NCI-H128 (cell line): ENCODE data around the gene LIPC.

Experiments
- DNase-seq: peaks from one replicate; lab custom pipeline; 2025; ENCODE audit not compliant: unreplicated experiment; lab: John Stamatoyannopoulos, UW

The LIPC gene

GRCh38 chr15:58512522-58512921 is 80.7 kb downstream of the LIPC start:
- no peak for DNase-seq

DNA sequence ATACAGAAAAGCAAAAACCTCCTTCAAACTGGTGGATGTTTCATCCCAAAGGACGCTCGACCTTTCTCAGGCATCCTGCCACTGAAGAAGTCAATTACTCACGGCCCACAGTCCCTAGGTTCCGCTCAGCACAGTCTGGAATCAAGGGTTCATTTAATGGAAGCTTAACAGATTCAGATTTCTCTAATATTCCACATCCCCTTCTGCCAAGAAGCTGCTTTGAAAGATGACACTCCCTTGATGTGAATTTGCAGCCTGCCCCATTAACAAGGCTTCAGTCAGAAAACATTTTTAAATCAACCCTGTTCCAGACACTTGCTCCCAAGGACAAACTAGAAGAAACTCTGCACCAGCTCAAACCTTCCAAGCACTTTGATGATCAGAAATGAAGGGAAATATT is 81.2 kb downstream of the LIPC start:
- no peak for DNase-seq

- DNase-seq = no peak
These were observed 82.0 kb downstream of the LIPC start for GRCh38 chr15:58513726-58514336.

DNA sequence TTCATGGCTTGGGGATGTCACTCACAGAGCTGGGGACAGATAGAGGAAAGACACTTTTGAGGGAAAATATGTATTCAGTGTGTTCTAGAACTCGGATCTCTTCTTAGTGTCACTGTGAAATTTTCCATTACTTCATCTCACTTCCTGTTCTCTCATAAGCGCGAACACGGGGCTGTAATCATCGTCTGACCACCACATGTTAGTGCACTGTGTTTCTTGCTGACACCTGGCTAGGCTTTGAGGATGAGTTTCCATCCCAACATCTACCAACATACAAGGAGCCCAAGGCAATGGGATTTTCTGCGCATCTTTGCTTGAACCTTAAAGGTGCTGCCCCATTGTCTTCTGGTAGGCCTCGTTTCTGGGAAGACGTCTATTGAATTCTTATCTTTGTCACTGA is 84.0 kb downstream of the LIPC start:
- no peak for DNase-seq

GRCh38 chr15:58517252-58517681 is 85.5 kb downstream of the LIPC start:
- no peak for DNase-seq

DNA sequence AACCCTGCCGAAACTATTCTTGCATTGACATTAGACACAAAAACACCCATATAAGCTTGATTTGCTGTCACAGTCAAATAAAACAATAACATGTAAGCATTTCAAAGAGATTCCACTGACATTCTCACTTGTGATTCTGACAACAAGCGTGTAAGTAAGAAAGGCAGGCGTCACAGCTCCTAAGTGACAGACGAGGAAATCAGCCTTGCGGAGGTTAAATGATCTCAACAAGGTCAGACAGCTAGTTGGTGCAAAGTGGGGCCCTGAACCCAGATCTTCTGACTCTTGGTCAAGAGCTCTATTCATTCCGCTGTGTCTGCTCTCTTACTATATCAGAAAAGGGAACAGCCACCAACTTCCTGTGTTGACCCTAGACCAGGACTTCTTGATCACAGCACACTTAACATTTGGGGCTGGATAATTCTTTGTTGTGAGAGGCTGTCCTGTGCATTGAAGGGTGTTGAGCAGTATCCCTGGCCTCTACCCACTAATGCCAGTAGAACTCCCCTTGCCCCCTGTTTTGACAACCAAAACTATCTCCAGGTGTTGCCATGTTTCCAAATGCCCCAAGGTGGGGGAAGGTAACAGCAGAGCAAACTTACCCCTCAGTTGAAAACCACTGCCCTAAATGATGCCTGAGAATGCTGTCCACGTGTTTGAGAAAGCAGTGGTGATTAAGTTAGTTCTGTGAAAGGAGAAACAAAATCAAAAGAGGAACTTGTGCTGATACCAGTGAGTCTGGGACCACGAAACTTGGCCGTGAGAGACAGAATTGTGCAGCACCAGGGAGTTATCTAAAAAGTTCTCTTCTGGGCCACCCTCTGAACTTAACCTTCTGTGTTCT is 86.1 kb downstream of the LIPC start:
- DNase-seq = no peak

GRCh38 chr15:58518626-58519025 is 86.8 kb downstream of the LIPC start:
- no peak for DNase-seq

DNA sequence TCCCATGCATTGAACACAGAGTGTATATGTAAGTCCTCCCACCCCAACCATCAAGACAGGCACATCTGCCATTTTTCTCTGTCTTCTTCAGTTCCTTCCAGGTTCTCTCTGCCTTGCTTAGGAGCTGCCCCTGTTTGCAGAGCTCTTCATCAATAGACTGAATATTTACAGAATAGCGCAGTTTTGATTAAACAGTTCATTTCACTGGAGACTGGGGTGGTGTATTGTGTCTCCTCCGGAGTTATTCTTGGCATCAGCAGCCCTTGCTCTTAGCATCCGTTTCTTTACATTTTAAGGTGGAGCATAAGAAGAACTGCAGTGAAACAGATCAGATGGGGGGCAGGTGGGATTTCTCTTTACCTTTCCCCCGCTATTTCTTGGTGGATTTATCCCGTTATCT is 87.7 kb downstream of the LIPC start:
- DNase-seq = no peak

GRCh38 chr15:58520464-58520863 is 88.7 kb downstream of the LIPC start:
- no peak for DNase-seq

- no peak for DNase-seq
These were observed 89.1 kb downstream of the LIPC start for GRCh38 chr15:58520936-58521292.

DNA sequence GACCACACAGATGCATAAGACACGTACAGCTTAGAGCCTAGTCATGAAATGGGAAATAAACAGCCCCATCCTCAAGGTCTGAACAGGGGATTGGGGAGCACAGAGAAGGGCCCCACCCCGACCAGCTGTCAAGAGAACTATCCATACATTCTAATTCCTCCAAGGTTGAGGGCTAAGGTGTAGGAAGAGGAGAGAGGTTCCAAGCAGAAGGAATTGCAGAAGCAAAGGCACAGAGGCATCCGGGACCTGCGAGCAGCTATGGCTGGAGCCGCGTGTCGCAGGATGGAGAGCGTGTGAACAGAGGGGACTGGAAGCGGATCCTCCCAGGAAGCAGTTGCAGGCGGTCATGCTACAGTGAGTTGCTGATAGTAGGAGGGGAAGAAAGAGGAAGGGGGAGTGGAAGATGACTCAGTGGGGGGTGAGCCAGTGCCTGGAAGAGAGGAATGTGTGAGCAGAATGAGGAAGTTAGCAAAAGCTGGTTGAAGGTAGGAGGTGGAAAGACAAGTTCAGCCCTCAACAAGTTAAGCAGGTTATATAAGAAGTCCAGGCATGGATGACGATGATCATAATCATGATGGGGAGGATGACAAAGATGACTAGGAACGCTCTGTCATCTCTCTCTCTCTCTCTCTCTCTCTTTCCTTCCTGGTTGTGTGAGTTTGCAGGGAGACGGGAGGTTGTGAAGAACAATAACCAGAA is 89.7 kb downstream of the LIPC start:
- DNase-seq = no peak

- DNase-seq = no peak
These were observed 90.6 kb downstream of the LIPC start for GRCh38 chr15:58522391-58522790.

- no peak for DNase-seq
These were observed 91.1 kb downstream of the LIPC start for GRCh38 chr15:58522865-58523264.

GRCh38 chr15:58523634-58524033 is 91.8 kb downstream of the LIPC start:
- DNase-seq = no peak

DNA sequence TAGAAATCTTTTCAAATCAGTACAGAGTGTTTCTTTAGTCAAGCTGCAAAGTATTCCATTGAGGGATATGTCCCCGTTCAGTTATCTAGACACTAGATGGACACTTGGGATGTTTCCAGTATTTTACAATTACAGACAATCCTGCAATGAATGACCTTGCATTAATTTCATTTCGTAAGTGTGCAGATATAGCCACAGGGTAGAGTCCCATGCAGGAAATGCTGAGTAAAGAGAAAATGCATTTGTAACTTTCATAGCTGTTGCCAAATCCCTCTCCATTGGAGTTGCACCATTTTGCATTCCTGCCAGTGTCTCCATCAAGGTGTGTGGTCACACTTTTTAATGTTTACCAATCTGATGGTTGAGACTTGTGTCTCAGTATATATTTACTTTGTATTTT is 92.5 kb downstream of the LIPC start:
- DNase-seq = no peak

DNA sequence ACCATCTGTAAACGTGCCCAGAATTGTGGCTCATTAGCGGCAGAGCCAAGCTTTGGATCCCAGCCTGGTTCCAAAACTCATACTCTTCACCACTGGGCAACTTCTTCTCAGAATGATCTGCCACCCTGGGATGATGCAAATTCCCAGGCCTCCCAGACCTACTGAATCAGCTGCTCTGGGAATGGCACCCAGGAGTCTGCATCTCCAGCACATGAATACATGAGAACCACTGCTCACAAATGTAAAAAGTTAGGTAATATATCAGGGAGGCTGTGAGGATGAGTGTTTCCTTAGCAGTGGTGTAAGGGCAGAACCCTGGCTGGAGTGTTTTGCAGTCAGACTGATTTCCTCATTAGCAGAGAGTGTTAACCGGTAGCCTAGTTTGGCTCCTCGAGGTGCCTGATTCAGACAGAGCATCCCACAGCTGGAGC is 94.2 kb downstream of the LIPC start:
- no peak for DNase-seq

DNA sequence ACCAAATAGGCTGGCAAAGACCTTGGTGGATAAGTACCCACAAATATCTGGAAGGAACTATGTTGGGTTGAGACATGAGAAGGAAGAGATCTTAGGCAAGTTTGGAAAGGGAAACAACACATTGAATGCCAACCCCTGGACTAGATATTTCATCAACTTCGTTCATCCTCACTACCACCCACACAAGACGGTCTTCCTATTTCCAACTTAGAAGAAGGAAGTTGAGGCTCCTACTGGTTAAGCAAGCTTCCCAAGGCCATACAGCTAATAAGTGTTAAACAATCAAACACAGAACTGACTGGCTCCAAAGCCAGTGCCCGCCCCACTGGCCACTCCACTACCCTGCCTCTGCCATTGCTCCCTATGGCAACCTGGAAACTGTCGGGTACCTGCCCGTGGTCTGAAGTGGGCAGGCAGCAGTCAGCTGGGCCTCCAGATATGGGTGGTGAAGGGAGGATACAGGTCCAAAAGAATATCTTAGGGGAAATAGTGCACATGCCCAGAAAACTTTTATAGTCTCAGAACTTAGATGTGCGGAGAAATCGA is 94.9 kb downstream of the LIPC start:
- no peak for DNase-seq

DNA sequence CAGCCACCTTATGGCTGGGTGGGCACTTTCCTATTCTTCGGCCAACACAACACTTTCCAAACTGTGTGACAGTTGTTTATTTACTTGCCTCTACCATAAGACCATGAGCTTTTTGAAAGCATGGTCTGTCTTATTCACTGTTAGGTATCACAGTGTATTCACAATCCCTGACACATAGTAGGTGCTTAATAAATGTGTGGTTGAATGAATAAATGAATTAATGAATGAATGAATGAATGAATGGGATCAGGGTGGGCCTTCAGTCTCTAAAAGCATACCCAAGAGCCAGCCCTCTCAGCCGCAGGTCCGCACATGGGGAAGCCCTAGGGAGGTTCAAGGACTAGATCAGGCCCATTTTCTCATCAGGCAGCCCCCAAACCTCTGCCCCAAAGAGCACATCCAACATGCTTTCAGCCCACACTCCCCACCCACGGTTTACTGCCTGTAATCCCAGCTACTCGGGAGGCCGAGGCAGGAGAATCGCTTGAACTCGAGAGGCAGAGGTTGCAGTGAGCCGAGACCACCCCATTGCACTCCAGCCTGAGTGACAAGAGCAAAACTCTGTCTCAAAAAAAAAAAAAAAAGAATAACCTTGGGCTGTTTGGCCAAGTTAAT is 95.9 kb downstream of the LIPC start:
- DNase-seq = no peak

DNA sequence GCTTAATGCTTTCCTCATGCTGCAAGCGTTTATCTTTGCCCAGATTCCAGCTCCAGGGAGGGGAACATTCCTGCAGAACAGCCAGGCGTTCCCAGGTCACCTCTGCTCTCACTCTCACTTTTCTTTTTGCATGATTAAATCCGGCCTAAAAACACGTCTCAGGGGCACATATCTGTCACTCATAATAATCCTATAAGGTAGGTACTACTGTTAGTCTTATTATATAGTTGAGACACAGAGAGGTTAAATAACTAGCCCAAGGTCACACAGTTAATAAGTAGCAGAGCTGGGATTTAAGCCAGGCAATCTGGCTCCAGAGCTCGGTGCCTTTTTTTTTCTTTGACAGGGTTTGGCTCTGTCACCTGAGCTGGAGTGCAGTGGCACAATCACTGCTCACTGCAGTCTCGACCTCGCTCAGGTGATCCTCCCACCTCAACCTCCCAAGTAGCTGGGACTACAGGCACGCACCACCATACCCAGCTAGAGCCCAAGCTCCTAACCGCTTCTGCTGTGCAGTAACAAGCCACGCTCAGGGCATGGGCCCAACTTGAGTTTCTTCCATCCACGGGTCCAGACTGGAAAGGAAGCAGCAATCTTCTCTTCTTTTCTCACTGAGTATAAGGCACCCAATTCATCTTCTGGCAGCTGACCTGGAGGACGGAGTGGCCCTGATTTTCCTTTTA is 96.5 kb downstream of the LIPC start:
- no peak for DNase-seq

GRCh38 chr15:58529041-58529440 is 97.2 kb downstream of the LIPC start:
- no peak for DNase-seq

DNA sequence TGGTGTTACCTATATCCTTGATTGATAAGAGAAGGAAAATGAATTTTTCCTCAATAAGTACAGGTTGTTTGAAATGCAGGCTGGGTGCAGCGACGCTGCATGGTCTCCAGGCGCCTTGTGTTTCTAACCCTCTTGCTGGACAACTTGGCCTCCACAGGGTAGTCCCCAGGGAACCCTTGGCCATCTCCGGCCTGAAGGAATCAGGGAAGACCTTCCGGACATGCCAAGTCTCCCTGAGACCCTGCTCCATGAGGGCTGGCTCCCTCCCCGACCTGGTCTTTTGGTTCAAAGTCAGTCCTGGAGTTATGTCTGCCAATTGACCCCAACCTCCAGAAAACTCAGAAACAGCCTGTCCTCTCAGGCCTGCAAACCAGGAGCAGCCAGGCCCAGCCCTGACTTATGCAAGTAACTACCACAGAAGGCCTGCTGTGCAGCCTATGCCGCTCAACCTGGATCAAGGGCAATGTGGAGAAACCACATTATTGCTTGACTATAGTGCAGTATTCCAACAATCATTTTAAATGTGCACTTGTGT is 98.3 kb downstream of the LIPC start:
- no peak for DNase-seq
